ENCODE results near the gene ZNF444. TPM values are rescaled to one million over a fixed set of nuclear protein-coding genes. Genes with fewer than 3 reads are reported as not detected.

ZNF444 gene
- total and polyA plus RNA-seq, 12 donors = 7.2 to 66.3 (median 35.8) TPM

DNA sequence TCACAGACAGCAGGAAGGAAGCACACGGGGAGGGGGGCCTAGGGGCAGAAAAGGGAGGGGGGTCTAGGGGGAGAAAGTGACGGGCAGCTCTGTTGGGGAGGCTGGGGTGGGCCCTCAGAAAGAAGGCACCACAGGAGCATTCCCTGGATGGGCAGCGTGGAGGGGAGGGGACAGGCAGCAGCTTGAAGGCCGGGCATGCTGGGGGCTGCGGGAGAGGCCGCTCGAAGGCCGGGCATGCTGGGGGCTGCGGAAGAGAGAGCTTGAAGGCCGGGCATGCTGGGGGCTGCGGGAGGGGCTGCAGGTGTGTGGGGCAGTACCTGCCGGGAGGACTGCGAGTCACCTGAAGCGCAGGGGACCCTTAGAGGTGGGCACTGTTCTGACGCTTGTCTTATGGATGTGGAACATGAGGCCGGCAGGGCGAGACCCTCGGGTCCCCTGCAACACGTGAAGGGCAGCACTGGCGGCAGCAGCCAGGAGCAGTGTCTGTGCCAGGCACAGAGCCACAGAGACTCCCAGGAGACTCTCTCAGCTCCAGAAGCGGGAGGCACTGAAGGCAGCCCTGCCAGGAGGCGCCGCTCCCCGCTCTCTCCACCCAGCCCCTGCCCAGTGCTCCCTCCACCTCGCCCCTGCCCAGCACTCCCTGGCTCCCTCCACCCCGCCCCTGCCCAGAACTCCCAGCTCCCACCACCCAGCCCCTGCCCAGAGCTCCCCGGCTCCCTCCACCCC is 33.3 kb upstream of the ZNF444 start:
- Histone ChIP-seq H3K9me3 (replicated peaks in 1 of 3) (no peaks in the 10 kb centered on the region), H3K27ac (peak overlapping the region in 2 of 5 donors; percentile 75), H3K27me3 (no peaks in the 10 kb centered on the region), H3K4me1 (replicated peaks in 1 of 2) (peaks cover 61 to 74% of the 10 kb centered on the region in 2 donors), H3K4me3 (peak overlapping the region in 1 of 4 donors; percentile 26), H3K36me3 (replicated peaks in 1 of 2) (peaks cover 0 to 4% of the 10 kb centered on the region in 2 donors)
- TF ChIP-seq, protein P1, sequence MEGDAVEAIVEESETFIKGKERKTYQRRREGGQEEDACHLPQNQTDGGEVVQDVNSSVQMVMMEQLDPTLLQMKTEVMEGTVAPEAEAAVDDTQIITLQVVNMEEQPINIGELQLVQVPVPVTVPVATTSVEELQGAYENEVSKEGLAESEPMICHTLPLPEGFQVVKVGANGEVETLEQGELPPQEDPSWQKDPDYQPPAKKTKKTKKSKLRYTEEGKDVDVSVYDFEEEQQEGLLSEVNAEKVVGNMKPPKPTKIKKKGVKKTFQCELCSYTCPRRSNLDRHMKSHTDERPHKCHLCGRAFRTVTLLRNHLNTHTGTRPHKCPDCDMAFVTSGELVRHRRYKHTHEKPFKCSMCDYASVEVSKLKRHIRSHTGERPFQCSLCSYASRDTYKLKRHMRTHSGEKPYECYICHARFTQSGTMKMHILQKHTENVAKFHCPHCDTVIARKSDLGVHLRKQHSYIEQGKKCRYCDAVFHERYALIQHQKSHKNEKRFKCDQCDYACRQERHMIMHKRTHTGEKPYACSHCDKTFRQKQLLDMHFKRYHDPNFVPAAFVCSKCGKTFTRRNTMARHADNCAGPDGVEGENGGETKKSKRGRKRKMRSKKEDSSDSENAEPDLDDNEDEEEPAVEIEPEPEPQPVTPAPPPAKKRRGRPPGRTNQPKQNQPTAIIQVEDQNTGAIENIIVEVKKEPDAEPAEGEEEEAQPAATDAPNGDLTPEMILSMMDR (IDR thresholded peaks at IDR 0.05) = no peak
- TF ChIP-seq POLR2A (IDR thresholded peaks at IDR 0.05) = no peak
- intact Hi-C loops (cut with DNase I) = no loop called here
- WGBS, 4 donors = 17 to 40% (median 38%) methylated on average over 7 to 27 of the region's 27 CpGs
- peak in 2 of 7 donors; percentile 47 to 66 for DNase-seq

DNA sequence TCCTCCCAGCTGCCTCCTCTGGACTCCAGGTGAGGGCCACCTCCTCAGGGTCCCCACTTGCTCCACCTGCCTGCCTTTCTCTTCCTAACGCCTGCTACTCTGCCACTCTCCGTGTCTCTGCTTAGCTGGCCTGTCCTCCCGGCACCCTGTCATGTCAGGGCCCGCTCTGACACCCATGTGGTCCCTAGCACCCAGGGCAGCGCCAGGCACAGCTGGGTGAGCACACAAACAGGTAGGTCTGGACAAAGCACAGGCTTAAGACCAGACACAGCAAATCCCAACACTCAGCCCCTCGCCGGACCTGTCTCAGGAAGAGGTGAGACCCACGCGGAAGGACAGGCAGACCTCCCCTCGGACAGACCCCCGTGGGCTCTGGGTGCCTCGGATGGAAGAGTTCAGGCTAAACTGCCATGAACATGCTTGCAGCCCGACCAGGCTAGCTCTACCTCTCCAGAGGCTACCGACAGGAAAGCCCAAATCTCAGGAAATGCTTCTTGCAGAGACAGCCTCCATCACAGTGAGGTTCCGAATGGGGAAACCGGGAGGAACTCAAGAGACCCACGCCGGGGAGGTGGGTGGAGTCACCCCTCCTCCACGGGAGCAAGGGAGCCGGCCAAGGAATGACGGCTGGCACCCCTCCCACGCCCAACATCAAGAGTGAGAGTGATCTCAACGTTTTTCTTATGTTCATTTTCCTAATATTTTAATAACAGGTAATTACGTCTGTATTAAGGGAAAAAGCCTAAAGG is 32.5 kb upstream of the ZNF444 start:
- intact Hi-C loops (cut with DNase I) = no loop called here
- peaks cover 68 to 80% of the 10 kb centered on the region in 2 donors for H3K4me1 ChIP-seq (replicated peaks in 1 of 2)
- peaks cover 0 to 4% of the 10 kb centered on the region in 2 donors for H3K36me3 ChIP-seq (replicated peaks in 1 of 2)
- no peaks in the 10 kb centered on the region for H3K27me3 ChIP-seq
- H3K9me3 ChIP-seq (replicated peaks in 1 of 3) = no peaks in the 10 kb centered on the region
- peak overlapping the region in 3 of 5 donors; percentile 35 to 75 (median 75) for H3K27ac ChIP-seq
- DNase-seq = peak in 3 of 7 donors; percentile 55 to 67 (median 62)
- H3K4me3 ChIP-seq = peak overlapping the region in 1 of 4 donors; percentile 26
- 18 to 27% (median 22%) methylated on average over 10 to 24 of the region's 24 CpGs for WGBS, 4 donors
- TF ChIP-seq POLR2A (IDR thresholded peaks at IDR 0.05) = no peak
- TF ChIP-seq, protein P1 (IDR thresholded peaks at IDR 0.05) = no peak

DNA sequence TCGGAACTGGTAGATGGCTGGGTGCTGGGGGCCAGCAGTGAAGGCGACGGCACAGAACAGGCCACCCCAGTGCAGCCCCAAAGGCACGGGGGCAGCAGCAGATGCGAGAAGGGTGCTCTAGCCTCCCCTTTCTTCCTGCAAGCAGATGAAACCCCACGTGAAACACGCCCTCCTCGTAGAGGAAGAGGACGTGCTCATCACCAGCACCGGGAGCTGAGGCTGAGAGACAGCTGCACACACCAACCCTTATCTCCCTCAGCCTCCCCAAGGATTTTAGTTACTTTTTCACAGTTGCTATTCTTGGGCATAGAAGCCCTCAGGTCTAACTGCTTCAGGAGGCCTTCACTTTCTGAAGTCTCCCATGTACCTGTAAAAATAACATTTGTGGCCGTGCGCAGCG is 31.9 kb upstream of the ZNF444 start:
- H3K27ac ChIP-seq = peak overlapping the region in 4 of 5 donors; percentile 16 to 75 (median 55)
- H3K9me3 ChIP-seq (replicated peaks in 1 of 3) = no peaks in the 10 kb centered on the region
- H3K4me1 ChIP-seq (replicated peaks in 1 of 2) = peaks cover 74 to 86% of the 10 kb centered on the region in 2 donors
- TF ChIP-seq POLR2A (IDR thresholded peaks at IDR 0.05) = no peak
- TF ChIP-seq, protein P1 (IDR thresholded peaks at IDR 0.05) = no peak
- intact Hi-C loops (cut with DNase I) = no loop called here
- peak overlapping the region in 1 of 4 donors; percentile 26 for H3K4me3 ChIP-seq
- H3K36me3 ChIP-seq (replicated peaks in 1 of 2) = peaks cover 0 to 4% of the 10 kb centered on the region in 2 donors
- no peaks in the 10 kb centered on the region for H3K27me3 ChIP-seq
- WGBS, 4 donors = 29 to 41% (median 34%) methylated on average over 10 to 13 of the region's 13 CpGs
- DNase-seq = peak in 3 of 7 donors; percentile 50 to 65 (median 61)
